GM12801 (cell line): ENCODE results near the gene AIF1L.

Experiments used
- CTCF ChIP-seq: IDR thresholded peaks from one replicate; pipeline ENCODE4 v1.5.1; 2011; ENCODE audit warnings: control low read depth; ENCODE audit not compliant: insufficient read length; ENCODE audit errors: extremely low read depth

Gene AIF1L

GRCh38 chr9:131090025-131090787 is 6.1 kb upstream of the AIF1L start:
- no peak for TF ChIP-seq CTCF

DNA sequence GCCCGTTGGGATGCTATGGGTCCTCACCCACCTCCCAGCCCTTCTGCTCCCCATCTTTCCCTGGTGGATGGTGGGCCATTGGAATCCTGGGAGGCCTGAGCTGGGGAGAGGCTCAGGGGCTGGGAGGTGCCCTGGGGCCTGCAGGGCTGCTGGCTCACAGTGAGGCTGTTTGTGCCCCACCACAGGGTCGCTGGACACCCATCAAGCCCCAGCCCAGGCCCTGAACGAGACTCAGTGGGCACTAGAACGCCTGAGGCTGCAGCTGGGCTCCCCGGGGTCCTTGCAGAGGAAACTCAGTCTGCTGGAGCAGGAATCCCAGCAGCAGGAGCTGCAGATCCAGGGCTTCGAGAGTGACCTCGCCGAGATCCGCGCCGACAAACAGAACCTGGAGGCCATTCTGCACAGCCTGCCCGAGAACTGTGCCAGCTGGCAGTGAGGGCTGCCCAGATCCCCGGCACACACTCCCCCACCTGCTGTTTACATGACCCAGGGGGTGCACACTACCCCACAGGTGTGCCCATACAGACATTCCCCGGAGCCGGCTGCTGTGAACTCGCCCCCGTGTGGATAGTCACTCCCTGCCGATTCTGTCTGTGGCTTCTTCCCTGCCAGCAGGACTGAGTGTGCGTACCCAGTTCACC is 4.9 kb upstream of the AIF1L start:
- no peak for TF ChIP-seq CTCF

DNA sequence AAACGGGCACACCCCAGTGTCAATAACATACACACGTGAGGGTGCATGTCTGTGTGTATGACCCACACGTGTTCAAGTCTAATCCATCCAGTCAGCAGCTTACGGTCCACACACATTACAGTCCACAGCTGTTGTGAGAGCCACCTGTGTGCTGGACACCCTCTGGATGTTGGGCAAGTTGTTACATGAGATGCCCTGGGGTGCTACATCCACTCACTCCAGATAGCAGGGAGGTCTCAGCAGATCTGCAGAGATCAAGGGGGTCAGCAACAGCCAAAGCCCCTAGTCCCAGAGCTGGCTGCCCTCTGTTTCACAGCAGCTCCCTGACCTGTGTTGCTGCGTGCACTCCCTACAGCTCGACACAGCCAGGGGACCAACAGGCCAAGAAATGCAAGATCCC is 4.3 kb upstream of the AIF1L start:
- no peak for TF ChIP-seq CTCF

DNA sequence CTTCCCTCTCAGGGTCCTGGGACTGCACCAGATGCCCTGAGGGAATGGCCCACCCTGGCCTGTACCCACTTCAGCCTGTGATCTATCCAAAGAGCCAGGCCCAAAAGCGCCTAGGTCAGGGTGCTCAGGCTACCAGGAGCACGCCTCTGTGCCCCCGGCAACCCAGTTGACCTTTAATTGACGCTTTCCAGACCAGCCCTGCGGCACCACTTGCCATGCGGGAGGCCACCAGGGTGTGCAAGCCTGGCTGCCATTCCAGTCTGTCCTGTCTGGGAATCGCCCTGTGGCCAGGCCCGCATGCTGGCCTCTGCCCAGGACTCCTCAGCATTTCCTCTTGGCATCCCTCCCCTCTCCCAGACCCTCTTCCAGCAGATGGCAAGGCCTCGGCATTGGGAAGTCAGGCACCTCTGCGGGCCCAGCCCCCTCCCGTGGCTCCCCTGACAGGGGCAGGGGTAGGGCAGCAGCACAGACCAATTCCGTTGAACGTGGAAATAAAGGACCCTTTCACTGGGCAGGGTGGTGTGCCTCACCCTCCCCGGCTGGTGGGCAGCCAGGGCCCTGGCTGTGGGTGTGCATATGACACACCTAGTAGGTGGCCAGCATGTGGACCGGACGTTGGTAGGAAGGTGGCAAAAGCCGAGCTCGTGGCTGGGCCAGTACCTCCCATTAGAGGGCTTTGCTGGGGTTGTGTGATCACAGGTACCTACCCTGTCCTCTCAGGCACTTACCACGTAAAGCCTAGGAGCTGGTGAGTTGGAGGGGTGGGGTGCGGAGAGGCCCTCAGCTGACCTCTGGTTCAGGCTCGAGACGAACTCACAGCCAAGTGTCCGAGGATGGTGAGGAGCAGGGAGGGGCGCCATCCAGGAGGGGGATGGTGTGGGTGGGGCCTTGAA is 3.5 kb upstream of the AIF1L start:
- no peak for TF ChIP-seq CTCF

GRCh38 chr9:131094015-131094414 is 2.3 kb upstream of the AIF1L start:
- TF ChIP-seq CTCF: no peak

- no peak for TF ChIP-seq CTCF
Measured at GRCh38 chr9:131094622-131095021, 1.7 kb upstream of the AIF1L start.

GRCh38 chr9:131095666-131096268 is 564 bp upstream of the AIF1L start:
- no peak for TF ChIP-seq CTCF
